Parathyroid adenoma (tissue), 2 donors: Measurements from ENCODE around the gene PRKCA.

Source experiments
- H2AFZ ChIP-seq: fragments of 300-600 bp; sonication (generic); one replicate; pipeline ENCODE4 v1.7.0; 2017; ENCODE audit warnings: antibody characterized with exemption, mild to moderate bottlenecking
- H3K27ac ChIP-seq: fragments of 300-600 bp; sonication (generic); one replicate; pipeline ENCODE4 v1.7.0; 2017
- H3K27me3 ChIP-seq: fragments of 300-600 bp; sonication (generic); one replicate; pipeline ENCODE4 v1.7.0; 2017; ENCODE audit warnings: low read length; ENCODE audit not compliant: control insufficient read depth, insufficient read depth
- H3K36me3 ChIP-seq: fragments of 300-600 bp; sonication (generic); one replicate; pipeline ENCODE4 v1.7.0; 2017; ENCODE audit warnings: low read length; ENCODE audit not compliant: control insufficient read depth, insufficient read depth
- H3K4me1 ChIP-seq: fragments of 300-600 bp; sonication (generic); one replicate; pipeline ENCODE4 v1.7.0; 2017; ENCODE audit warnings: control low read depth
- H3K4me2 ChIP-seq: fragments of 300-600 bp; sonication (generic); one replicate; pipeline ENCODE4 v1.7.0; 2017; ENCODE audit warnings: low read length
- H3K4me3 ChIP-seq: fragments of 300-600 bp; sonication (generic); one replicate; pipeline ENCODE4 v1.7.0; 2017; ENCODE audit warnings: low read depth, low read length
- H3K79me2 ChIP-seq: fragments of 300-600 bp; sonication (generic); one replicate; pipeline ENCODE4 v1.7.0; 2017; ENCODE audit warnings: control low read depth
- H3K9ac ChIP-seq: fragments of 300-600 bp; sonication (generic); one replicate; pipeline ENCODE4 v1.7.0; 2017; ENCODE audit warnings: mild to moderate bottlenecking
- H3K9me3 ChIP-seq: fragments of 300-600 bp; sonication (generic); one replicate; pipeline ENCODE4 v1.7.0; 2017; ENCODE audit warnings: low read length; ENCODE audit not compliant: control insufficient read depth
- CTCF ChIP-seq: fragments of 300-600 bp; sonication (generic); IDR thresholded peaks from one replicate; pipeline ENCODE4 v1.7.0; 2017; ENCODE audit warnings: antibody characterized with exemption, mild to moderate bottlenecking
- donor health status: primary hyperparathyroidism.

PRKCA gene

GRCh38 chr17:66571745-66572144 lies 269.3 kb downstream of the PRKCA start:
- H3K27me3 ChIP-seq, result no peaks in the 10 kb centered on the region
- H3K9ac ChIP-seq, result no peak overlapping the region
- no peaks in the 10 kb centered on the region for H3K79me2 ChIP-seq
- no peaks in the 10 kb centered on the region for H3K36me3 ChIP-seq
- no peaks in the 10 kb centered on the region for H3K9me3 ChIP-seq
- no peak for TF ChIP-seq CTCF
- peaks cover 4% of the 10 kb centered on the region for H3K4me1 ChIP-seq
- no peak overlapping the region for H2AFZ ChIP-seq
- H3K4me3 ChIP-seq, result no peak overlapping the region
- no peak overlapping the region for H3K27ac ChIP-seq
- no peak overlapping the region for H3K4me2 ChIP-seq

GRCh38 chr17:66573078-66573477 lies 270.7 kb downstream of the PRKCA start:
- H3K79me2 ChIP-seq, result no peaks in the 10 kb centered on the region
- H3K27ac ChIP-seq, result no peak overlapping the region
- no peak for TF ChIP-seq CTCF
- H3K9ac ChIP-seq, result no peak overlapping the region
- H3K4me1 ChIP-seq, result no peaks in the 10 kb centered on the region
- H3K27me3 ChIP-seq, result no peaks in the 10 kb centered on the region
- no peak overlapping the region for H2AFZ ChIP-seq
- H3K4me2 ChIP-seq, result no peak overlapping the region
- H3K36me3 ChIP-seq, result no peaks in the 10 kb centered on the region
- no peak overlapping the region for H3K4me3 ChIP-seq
- H3K9me3 ChIP-seq, result no peaks in the 10 kb centered on the region

GRCh38 chr17:66574123-66574522 lies 271.7 kb downstream of the PRKCA start:
- H3K4me1 ChIP-seq, result no peaks in the 10 kb centered on the region
- no peak for TF ChIP-seq CTCF
- H3K27me3 ChIP-seq, result no peaks in the 10 kb centered on the region
- no peak overlapping the region for H3K9ac ChIP-seq
- no peak overlapping the region for H3K27ac ChIP-seq
- H3K4me3 ChIP-seq, result no peak overlapping the region
- H3K9me3 ChIP-seq, result no peaks in the 10 kb centered on the region
- H3K36me3 ChIP-seq, result no peaks in the 10 kb centered on the region
- H2AFZ ChIP-seq, result no peak overlapping the region
- H3K79me2 ChIP-seq, result no peaks in the 10 kb centered on the region
- H3K4me2 ChIP-seq, result no peak overlapping the region

- Histone ChIP-seq H3K4me2 (no peak overlapping the region), H3K9me3 (no peaks in the 10 kb centered on the region), H3K9ac (no peak overlapping the region), H3K27me3 (no peaks in the 10 kb centered on the region), H3K36me3 (no peaks in the 10 kb centered on the region), H3K27ac (no peak overlapping the region), H3K4me3 (no peak overlapping the region), H3K79me2 (no peaks in the 10 kb centered on the region), H2AFZ (no peak overlapping the region), H3K4me1 (no peaks in the 10 kb centered on the region)
- TF ChIP-seq CTCF, result no peak
These were observed 274.1 kb downstream of the PRKCA start for GRCh38 chr17:66576473-66576872.

- H3K36me3 ChIP-seq, result no peaks in the 10 kb centered on the region
- H3K4me3 ChIP-seq, result no peak overlapping the region
- H3K4me2 ChIP-seq, result no peak overlapping the region
- no peaks in the 10 kb centered on the region for H3K27me3 ChIP-seq
- no peaks in the 10 kb centered on the region for H3K79me2 ChIP-seq
- H2AFZ ChIP-seq, result no peak overlapping the region
- H3K9ac ChIP-seq, result no peak overlapping the region
- no peak for TF ChIP-seq CTCF
- no peaks in the 10 kb centered on the region for H3K4me1 ChIP-seq
- H3K9me3 ChIP-seq, result no peaks in the 10 kb centered on the region
- H3K27ac ChIP-seq, result no peak overlapping the region
These were observed 274.6 kb downstream of the PRKCA start for GRCh38 chr17:66577041-66577440.
